Calu3 (cell line): ENCODE data around the gene YPEL1. TPM values are rescaled to one million over a fixed set of nuclear protein-coding genes. Genes with fewer than 3 reads are reported as not detected.

Experiments used
- BruUV-seq: library from RNA; stranded (reverse); fragments of 400-500 nt; replicated peaks from 2 replicates; lab custom pipeline; 2021; lab: Mats Ljungman, UMichigan
- CTCF ChIA-PET: fragments of 300-600 bp; sonication (Branson Sonifier 250); formaldehyde crosslinking; loops from one replicate; lab custom pipeline; 2022; ENCODE audit warnings: antibody characterized with exemption; lab: Charles Lee
- DNase-seq: peaks from one replicate; pipeline ENCODE4 v3.0.0; 2022
- H3K27ac Mint-ChIP-seq: one replicate; pipeline ENCODE4 v1.8.0; 2022; ENCODE audit warnings: mixed read lengths; ENCODE audit not compliant: unreplicated experiment
- H3K27me3 Mint-ChIP-seq: one replicate; pipeline ENCODE4 v1.8.0; 2022; ENCODE audit warnings: mixed read lengths; ENCODE audit not compliant: unreplicated experiment
- H3K36me3 Mint-ChIP-seq: one replicate; pipeline ENCODE4 v1.8.0; 2022; ENCODE audit warnings: mild to moderate bottlenecking, moderate library complexity, mixed read lengths; ENCODE audit not compliant: insufficient read depth, unreplicated experiment
- H3K4me1 Mint-ChIP-seq: one replicate; pipeline ENCODE4 v1.8.0; 2022; ENCODE audit warnings: mild to moderate bottlenecking, low read depth, mixed read lengths; ENCODE audit not compliant: unreplicated experiment
- H3K4me3 Mint-ChIP-seq: one replicate; pipeline ENCODE4 v1.8.0; 2022; ENCODE audit warnings: mild to moderate bottlenecking, low read depth, moderate library complexity, mixed read lengths; ENCODE audit not compliant: unreplicated experiment
- H3K9me3 Mint-ChIP-seq: one replicate; pipeline ENCODE4 v1.8.0; 2022; ENCODE audit warnings: low read depth, mixed read lengths; ENCODE audit not compliant: unreplicated experiment
- CTCF ChIP-seq: fragments of 200-600 bp; IDR thresholded peaks from one replicate; pipeline ENCODE4 v1.8.0; 2022; ENCODE audit warnings: antibody characterized with exemption; ENCODE audit not compliant: unreplicated experiment
- intact Hi-C: fragments of 100-400 bp; cut with micrococcal nuclease; formaldehyde crosslinking; loops from one replicate; pipeline ENCODE4 v1.10.0; 2022; ENCODE audit not compliant: unreplicated experiment
- total RNA-seq: library from RNA; stranded (reverse); gene quantifications from 2 replicates; pipeline ENCODE4 v1.2.3, GENCODE V29; 2022

Gene YPEL1
- total RNA-seq, 1 experiment from 2014 or later: 3.3 TPM

- Mint-ChIP-seq H3K4me1 (peaks cover 28% of the 10 kb centered on the region), H3K27me3 (no peaks in the 10 kb centered on the region), H3K4me3 (peak overlapping the region; percentile 98), H3K36me3 (peaks cover 74% of the 10 kb centered on the region), H3K27ac (peak overlapping the region; percentile 91), H3K9me3 (no peaks in the 10 kb centered on the region)
- no TSS peak for BruUV-seq
- CTCF ChIA-PET: interaction anchor here (0.6 to 1.9 kb wide), 4 partner anchors 11 to 96 kb away, joined by 3 to 12 read pairs (median 3); partner anchors contain the start of gene SDF2L1
- intact Hi-C loops: no loop called here
- no peak for TF ChIP-seq CTCF
- no peak for DNase-seq
These were observed 82.7 kb downstream of the YPEL1 start for GRCh38 chr22:21652547-21653545.

GRCh38 chr22:21652010-21652546, 83.5 kb downstream of the YPEL1 start:
- no peaks in the 10 kb centered on the region for H3K9me3 Mint-ChIP-seq

DNA sequence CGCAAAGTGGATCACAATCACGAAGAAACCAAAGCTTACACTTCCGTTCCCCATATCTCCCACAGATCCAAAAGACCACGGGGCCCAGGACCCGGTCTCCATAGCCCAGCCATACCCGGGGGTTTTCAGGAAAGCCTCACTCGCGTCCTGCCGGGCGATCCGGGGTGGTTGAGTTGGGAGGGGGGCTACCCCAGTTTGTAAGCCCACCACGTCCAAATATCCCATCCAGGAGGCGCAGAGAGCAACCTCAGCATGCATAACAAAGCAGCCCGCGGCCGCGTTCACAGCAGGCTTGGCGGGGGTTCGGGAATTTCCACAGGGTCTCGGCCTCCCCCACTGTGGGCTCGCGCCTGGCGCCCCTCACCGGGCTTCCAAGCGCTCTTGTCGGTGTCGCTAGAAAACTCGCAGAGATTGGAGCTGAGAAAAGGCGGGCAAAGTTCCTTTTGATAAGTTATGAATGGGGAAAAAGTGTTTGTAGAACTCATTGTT, 84.0 kb downstream of the YPEL1 start:
- peaks cover 74% of the 10 kb centered on the region for H3K36me3 Mint-ChIP-seq
- no peak for DNase-seq
- H3K4me3 Mint-ChIP-seq: peak overlapping the region; percentile 98
- CTCF ChIA-PET: interaction anchor here (1.9 kb wide), 1 partner anchor 9 kb away, joined by 12 read pairs; the partner anchor contains the start of gene SDF2L1
- no peaks in the 10 kb centered on the region for H3K27me3 Mint-ChIP-seq
- H3K9me3 Mint-ChIP-seq: no peaks in the 10 kb centered on the region
- H3K27ac Mint-ChIP-seq: peak overlapping the region; percentile 91
- no TSS peak for BruUV-seq
- intact Hi-C loops: loop anchor here (1.0 kb wide), 1 partner anchor 21 kb away; the partner anchor contains the start of gene YDJC
- TF ChIP-seq CTCF: no peak
- peaks cover 25% of the 10 kb centered on the region for H3K4me1 Mint-ChIP-seq

More at GRCh38 chr22:21652010-21652546, 83.5 kb downstream of the YPEL1 start:
- no TSS peak for BruUV-seq
- Mint-ChIP-seq H3K4me1 (peaks cover 26% of the 10 kb centered on the region), H3K4me3 (peak overlapping the region; percentile 98), H3K27ac (peak overlapping the region; percentile 91), H3K27me3 (no peaks in the 10 kb centered on the region), H3K36me3 (peaks cover 74% of the 10 kb centered on the region)
- DNase-seq: peak; percentile 92
- CTCF ChIA-PET: interaction anchor here (0.6 to 1.9 kb wide), 3 partner anchors 10 to 95 kb away, joined by 3 to 12 read pairs (median 3); partner anchors contain the start of gene SDF2L1
- no peak for TF ChIP-seq CTCF
- intact Hi-C loops: no loop called here

DNA sequence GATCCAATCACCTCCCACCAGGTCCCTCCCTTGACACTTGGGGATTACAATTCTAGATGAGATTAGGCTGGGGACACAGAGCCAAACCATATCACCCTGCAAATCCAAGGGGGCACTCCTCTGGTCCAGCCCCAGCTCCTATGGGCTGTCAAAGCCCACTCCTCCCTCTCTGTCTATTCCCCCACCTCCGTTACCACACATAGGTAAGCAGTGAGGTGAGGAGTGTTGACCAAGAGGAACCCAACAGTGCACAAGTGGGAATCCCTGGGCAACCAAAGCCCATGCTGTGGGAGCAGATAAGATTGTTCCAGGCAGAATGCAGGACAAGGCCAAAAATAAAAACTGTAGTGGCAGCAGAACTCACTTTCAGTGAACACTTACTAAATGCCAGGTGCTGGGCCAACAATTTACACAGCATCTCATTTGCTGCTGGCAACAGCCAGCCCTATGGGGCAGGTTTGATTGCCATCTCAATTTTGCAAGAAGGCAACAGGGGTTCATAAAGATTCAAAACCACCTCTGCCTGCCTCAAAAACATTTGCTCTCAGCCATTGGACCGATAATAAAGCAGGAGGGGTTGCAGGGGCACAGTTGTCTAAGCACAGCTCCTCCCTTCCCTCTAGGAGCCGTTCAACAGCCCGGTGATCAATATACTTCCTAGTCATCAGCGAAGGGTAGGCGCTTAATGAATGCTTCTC, 84.6 kb downstream of the YPEL1 start:
- peak overlapping the region; percentile 91 for H3K27ac Mint-ChIP-seq
- BruUV-seq: TSS peak; percentile 54
- H3K4me1 Mint-ChIP-seq: peaks cover 24% of the 10 kb centered on the region
- H3K36me3 Mint-ChIP-seq: peaks cover 76% of the 10 kb centered on the region
- TF ChIP-seq CTCF: no peak
- H3K4me3 Mint-ChIP-seq: peak overlapping the region; percentile 98
- intact Hi-C loops: loop anchor here (1.0 kb wide), 1 partner anchor 21 kb away; the partner anchor contains the start of gene YDJC
- CTCF ChIA-PET: interaction anchor here (1.9 kb wide), 1 partner anchor 9 kb away, joined by 12 read pairs; the partner anchor contains the start of gene SDF2L1
- no peaks in the 10 kb centered on the region for H3K9me3 Mint-ChIP-seq
- DNase-seq: no peak
- no peaks in the 10 kb centered on the region for H3K27me3 Mint-ChIP-seq
